Placental pericyte (primary cell): Measurements from ENCODE around the gene C3AR1. TPM values are rescaled to one million over a fixed set of nuclear protein-coding genes. Genes with fewer than 3 reads are reported as not detected.

Source experiments
- total RNA-seq: library from RNA; depleted of rRNA; stranded (reverse); fragments of >200 nt; gene quantifications from 2 replicates; pipeline ENCODE4 v1.2.3, GENCODE V29; 2012

The C3AR1 gene
- total RNA-seq, result 0.29 and 1.1 TPM in 2 replicates

DNA sequence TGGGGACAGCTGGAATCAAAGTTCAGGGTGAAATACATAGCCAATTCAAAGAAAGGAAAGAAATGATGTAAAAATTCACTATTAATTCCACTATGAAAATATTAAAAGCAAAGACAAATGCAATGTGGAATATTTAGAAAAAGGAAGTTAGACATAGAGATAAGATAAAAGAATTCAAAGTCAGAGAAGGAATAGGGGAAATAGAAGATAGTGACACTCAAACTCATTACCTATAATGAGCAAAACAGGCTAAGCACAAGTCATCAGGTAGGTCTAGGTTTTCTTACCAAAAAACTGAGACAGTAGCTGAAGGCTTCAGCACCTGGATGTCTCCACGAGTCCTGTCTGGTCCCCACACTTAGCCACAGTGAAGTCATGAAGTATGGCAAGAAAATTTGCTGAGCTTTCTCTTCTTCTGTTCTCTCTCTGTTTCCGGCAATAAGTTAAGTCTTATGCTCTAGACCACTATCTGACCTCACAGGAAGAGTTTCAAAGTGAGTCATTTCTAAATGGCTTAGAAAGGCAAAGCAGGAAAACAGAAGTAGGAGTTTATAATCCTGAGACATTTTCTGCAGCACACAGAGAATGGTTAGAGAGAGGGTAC lies at the start of gene C3AR1:
TSS of gene C3AR1 (minus strand) at position 369 of the 604 bp plus-strand sequence. CDS start 6,174 bp downstream, outside the sequence.

DNA sequence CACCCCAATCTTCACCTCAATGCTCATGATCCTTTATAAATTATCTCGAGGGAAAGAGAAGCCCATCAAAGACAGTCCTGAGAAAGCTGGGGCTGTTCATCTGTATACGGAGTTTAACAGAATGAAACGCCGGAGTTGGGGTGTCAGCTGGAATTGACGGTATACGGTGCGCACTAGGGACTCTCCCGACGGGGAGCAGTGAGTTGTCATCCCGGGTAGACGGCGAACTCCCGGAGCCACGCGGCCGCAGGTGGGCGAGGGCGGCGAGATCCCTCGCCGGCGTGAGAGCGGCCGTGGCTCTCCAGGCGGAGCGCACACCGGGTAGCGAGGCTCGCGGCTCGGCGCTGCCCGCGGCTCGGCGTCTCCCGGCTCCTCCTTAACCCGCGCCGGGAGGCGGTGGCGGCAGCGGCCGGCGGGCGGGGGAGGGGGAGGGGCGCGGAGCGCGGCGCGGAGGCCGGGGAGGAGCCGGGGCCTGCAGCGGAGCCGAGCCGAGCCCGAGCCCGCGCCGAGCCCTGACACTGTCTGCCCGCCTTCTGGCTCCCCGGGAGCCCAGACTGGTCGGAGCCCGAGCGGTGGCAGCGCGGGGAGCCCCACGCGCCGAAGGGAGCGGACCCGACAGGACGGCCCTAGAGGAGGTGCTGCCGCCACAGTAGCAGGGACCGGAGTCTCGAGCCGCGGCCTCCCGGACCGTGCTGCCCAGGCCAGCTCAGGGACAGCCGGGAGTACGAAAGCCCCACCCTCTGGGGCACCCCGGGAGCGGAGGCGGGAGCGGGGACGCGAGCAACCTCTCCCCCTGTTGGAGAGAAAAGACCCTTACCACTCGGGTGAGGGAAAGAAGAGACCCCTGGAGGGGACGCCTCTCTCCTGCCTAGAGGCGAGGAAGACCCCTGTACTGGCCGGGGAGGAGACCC lies 33.7 kb downstream of the C3AR1 start, which contains the start of gene FOXJ2:
TSS of gene FOXJ2 (plus strand) at position 475 of the 911 bp plus-strand sequence. CDS start 7,117 bp downstream, outside the sequence.

Other genes starting within 250 kb of the C3AR1 start
- gene SLC2A14, start 193.4 kb downstream of the C3AR1 start, total RNA-seq, result not detected in 2 replicates
- gene SLC2A3, start 130.2 kb downstream of the C3AR1 start, total RNA-seq, result 59.0 and 73.7 TPM in 2 replicates
- 9.4 and 12.0 TPM in 2 replicates for gene FOXJ2, start 33.6 kb downstream of the C3AR1 start, total RNA-seq
- 47.9 and 71.4 TPM in 2 replicates for gene NECAP1, start 15.9 kb upstream of the C3AR1 start, total RNA-seq
- gene CLEC4A, start 57.3 kb upstream of the C3AR1 start, total RNA-seq, result 0.22 and 0.29 TPM in 2 replicates
- not detected in 2 replicates for gene ZNF705A, start 90.7 kb upstream of the C3AR1 start, total RNA-seq
- under 0.01 and 0.14 TPM in 2 replicates for gene FAM90A1, start 161.3 kb upstream of the C3AR1 start, total RNA-seq